ENCODE results near the gene SPRR4.

- TF ChIP-seq, protein P1, sequence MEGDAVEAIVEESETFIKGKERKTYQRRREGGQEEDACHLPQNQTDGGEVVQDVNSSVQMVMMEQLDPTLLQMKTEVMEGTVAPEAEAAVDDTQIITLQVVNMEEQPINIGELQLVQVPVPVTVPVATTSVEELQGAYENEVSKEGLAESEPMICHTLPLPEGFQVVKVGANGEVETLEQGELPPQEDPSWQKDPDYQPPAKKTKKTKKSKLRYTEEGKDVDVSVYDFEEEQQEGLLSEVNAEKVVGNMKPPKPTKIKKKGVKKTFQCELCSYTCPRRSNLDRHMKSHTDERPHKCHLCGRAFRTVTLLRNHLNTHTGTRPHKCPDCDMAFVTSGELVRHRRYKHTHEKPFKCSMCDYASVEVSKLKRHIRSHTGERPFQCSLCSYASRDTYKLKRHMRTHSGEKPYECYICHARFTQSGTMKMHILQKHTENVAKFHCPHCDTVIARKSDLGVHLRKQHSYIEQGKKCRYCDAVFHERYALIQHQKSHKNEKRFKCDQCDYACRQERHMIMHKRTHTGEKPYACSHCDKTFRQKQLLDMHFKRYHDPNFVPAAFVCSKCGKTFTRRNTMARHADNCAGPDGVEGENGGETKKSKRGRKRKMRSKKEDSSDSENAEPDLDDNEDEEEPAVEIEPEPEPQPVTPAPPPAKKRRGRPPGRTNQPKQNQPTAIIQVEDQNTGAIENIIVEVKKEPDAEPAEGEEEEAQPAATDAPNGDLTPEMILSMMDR (IDR thresholded peaks at IDR 0.05; ENCODE audit: low read depth, low read length), result no peak
- no peak for TF ChIP-seq POLR2A (IDR thresholded peaks at IDR 0.05; ENCODE audit: extremely low read depth, insufficient read length)
- TF ChIP-seq, protein P2, sequence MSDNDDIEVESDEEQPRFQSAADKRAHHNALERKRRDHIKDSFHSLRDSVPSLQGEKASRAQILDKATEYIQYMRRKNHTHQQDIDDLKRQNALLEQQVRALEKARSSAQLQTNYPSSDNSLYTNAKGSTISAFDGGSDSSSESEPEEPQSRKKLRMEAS (IDR thresholded peaks at IDR 0.05; ENCODE audit: low read depth, low read length), result no peak
- TF ChIP-seq MYC (IDR thresholded peaks at IDR 0.05; ENCODE audit: low read depth, low read length), result no peak
Observed at GRCh38 chr1:152969036-152969435, 1.4 kb upstream of the SPRR4 start.

Data from NB4 (cell line).